PC-9 (cell line): Measurements from ENCODE around the gene METAP1. TPM values are rescaled to one million over a fixed set of nuclear protein-coding genes. Genes with fewer than 3 reads are reported as not detected.

Experiments
- BruUV-seq: library from RNA; stranded (reverse); fragments of 400-500 nt; replicated peaks from 2 replicates; lab custom pipeline; 2021; lab: Mats Ljungman, UMichigan
- CTCF ChIA-PET: fragments of 300-600 bp; sonication (Branson Sonifier 250); formaldehyde crosslinking; loops from one replicate; lab custom pipeline; 2022; ENCODE audit warnings: antibody characterized with exemption; lab: Charles Lee
- POLR2A ChIA-PET: fragments of 300-600 bp; sonication (Branson Sonifier 250); formaldehyde crosslinking; loops from one replicate; lab custom pipeline; 2022; ENCODE audit warnings: antibody characterized with exemption; ENCODE audit not compliant: unreplicated experiment; lab: Charles Lee
- DNase-seq, 2 experiments: peaks; one replicate each; pipeline versions ENCODE4 v3.0.0 to v3.0.0-alpha.2; 2015 to 2022; ENCODE audit warnings: mixed read lengths in 1 of 2
- H2AFZ ChIP-seq: fragments of 200-600 bp; sonication (generic); 2 replicates; pipeline ENCODE4 v1.8.1; 2017; ENCODE audit warnings: antibody characterized with exemption
- H3F3A ChIP-seq: fragments of 200-600 bp; sonication (generic); 2 replicates; pipeline ENCODE4 v1.8.1; 2017; ENCODE audit warnings: antibody characterized with exemption, mild to moderate bottlenecking, low read depth; ENCODE audit not compliant: insufficient read depth
- H3K27ac ChIP-seq: fragments of 200-600 bp; sonication (generic); 2 replicates; pipeline ENCODE4 v1.6.1; 2016; ENCODE audit warnings: mixed run types
- H3K27me3 ChIP-seq: fragments of 200-600 bp; sonication (generic); 2 replicates; pipeline ENCODE4 v1.6.1; 2016; ENCODE audit warnings: low read depth, mixed run types; ENCODE audit not compliant: insufficient read depth
- H3K36me3 ChIP-seq: fragments of 200-600 bp; sonication (generic); 2 replicates; pipeline ENCODE4 v1.6.1; 2016; ENCODE audit warnings: low read depth, mixed run types
- H3K4me1 ChIP-seq: fragments of 200-600 bp; sonication (generic); replicated peaks from 2 replicates; pipeline ENCODE4 v1.6.1; 2016; ENCODE audit warnings: mixed run types; ENCODE audit not compliant: insufficient read depth
- H3K4me2 ChIP-seq: fragments of 200-600 bp; sonication (generic); 2 replicates; pipeline ENCODE4 v1.6.1; 2017; ENCODE audit warnings: mixed run types
- H3K4me3 ChIP-seq: fragments of 200-600 bp; sonication (generic); 2 replicates; pipeline ENCODE4 v1.6.1; 2016; ENCODE audit warnings: mixed run types
- H3K79me2 ChIP-seq: fragments of 200-600 bp; sonication (generic); 2 replicates; pipeline ENCODE4 v1.6.1; 2017; ENCODE audit warnings: low read depth, mixed run types
- H3K9me2 ChIP-seq: fragments of 200-600 bp; sonication (generic); 2 replicates; pipeline ENCODE4 v1.8.1; 2017; ENCODE audit warnings: mild to moderate bottlenecking; ENCODE audit not compliant: insufficient read depth
- H3K9me3 ChIP-seq: fragments of 200-600 bp; sonication (generic); 2 replicates; pipeline ENCODE4 v1.8.1; 2016; ENCODE audit warnings: low read depth; ENCODE audit not compliant: insufficient read depth
- H4K20me1 ChIP-seq: fragments of 200-600 bp; sonication (generic); 2 replicates; pipeline ENCODE4 v1.8.1; 2017; ENCODE audit not compliant: insufficient read depth
- EZH2 ChIP-seq: fragments of 200-600 bp; sonication (generic); IDR thresholded peaks from 2 replicates; pipeline ENCODE4 v1.8.0; 2017; ENCODE audit warnings: antibody characterized with exemption, low read depth
- intact Hi-C: fragments of 100-400 bp; cut with micrococcal nuclease; formaldehyde crosslinking; loops from one replicate; pipeline ENCODE4 v1.10.0; 2022; ENCODE audit not compliant: unreplicated experiment
- total RNA-seq: library from RNA; stranded (reverse); gene quantifications from 2 replicates; pipeline ENCODE4 v1.2.3, GENCODE V29; 2021
- TF ChIP-seq, protein P1 (sequence below): fragments of 200-600 bp; sonication (generic); conservative IDR thresholded peaks from 2 replicates; pipeline ENCODE4 v1.6.1; 2017; ENCODE audit warnings: mixed run types, antibody characterized with exemption, mild to moderate bottlenecking, moderate library complexity

The METAP1 gene
- total RNA-seq, 1 experiment from 2014 or later: 42.0 TPM

DNA sequence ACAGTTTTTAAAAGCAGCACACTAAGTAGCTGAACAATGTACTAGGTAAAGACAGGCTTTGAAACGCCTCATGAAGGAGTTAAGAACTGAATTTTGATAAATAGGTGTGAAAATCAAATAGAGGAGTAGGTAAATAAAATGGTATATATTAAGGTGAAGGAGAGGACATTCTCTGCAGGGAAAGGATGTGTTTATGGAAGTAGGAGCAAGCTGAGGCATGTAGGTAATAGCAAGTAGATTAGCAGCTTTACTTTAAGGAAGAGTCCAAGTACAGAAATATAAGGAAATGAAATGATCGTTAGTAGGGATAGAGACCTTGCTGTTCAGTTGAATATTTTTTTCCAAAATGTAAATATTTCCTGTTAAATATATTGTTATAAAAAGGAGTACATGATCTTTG lies 12.5 kb downstream of the METAP1 start:
- H3K36me3 ChIP-seq: peaks cover 10% of the 10 kb centered on the region
- peaks cover 6% of the 10 kb centered on the region; the same call in 1 of the 2 replicates for H3K9me3 ChIP-seq
- no TSS peak for BruUV-seq
- H3K79me2 ChIP-seq: peaks cover 99% of the 10 kb centered on the region
- H3K4me3 ChIP-seq: no peak overlapping the region
- H3K4me2 ChIP-seq: no peak overlapping the region
- H3K9me2 ChIP-seq: no peaks in the 10 kb centered on the region
- intact Hi-C loops: no loop called here
- no peaks in the 10 kb centered on the region for H3K27me3 ChIP-seq
- H3K27ac ChIP-seq: no peak overlapping the region
- peaks cover 4% of the 10 kb centered on the region for H4K20me1 ChIP-seq
- no peaks in the 10 kb centered on the region for H3K4me1 ChIP-seq
- no peaks in the 10 kb centered on the region for H3F3A ChIP-seq
- no peak for TF ChIP-seq EZH2
- TF ChIP-seq, protein P1, sequence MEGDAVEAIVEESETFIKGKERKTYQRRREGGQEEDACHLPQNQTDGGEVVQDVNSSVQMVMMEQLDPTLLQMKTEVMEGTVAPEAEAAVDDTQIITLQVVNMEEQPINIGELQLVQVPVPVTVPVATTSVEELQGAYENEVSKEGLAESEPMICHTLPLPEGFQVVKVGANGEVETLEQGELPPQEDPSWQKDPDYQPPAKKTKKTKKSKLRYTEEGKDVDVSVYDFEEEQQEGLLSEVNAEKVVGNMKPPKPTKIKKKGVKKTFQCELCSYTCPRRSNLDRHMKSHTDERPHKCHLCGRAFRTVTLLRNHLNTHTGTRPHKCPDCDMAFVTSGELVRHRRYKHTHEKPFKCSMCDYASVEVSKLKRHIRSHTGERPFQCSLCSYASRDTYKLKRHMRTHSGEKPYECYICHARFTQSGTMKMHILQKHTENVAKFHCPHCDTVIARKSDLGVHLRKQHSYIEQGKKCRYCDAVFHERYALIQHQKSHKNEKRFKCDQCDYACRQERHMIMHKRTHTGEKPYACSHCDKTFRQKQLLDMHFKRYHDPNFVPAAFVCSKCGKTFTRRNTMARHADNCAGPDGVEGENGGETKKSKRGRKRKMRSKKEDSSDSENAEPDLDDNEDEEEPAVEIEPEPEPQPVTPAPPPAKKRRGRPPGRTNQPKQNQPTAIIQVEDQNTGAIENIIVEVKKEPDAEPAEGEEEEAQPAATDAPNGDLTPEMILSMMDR: no peak
- ChIA-PET POLR2A (no interaction called here), CTCF (no interaction called here)
- no peak overlapping the region for H2AFZ ChIP-seq
- no peak for DNase-seq

DNA sequence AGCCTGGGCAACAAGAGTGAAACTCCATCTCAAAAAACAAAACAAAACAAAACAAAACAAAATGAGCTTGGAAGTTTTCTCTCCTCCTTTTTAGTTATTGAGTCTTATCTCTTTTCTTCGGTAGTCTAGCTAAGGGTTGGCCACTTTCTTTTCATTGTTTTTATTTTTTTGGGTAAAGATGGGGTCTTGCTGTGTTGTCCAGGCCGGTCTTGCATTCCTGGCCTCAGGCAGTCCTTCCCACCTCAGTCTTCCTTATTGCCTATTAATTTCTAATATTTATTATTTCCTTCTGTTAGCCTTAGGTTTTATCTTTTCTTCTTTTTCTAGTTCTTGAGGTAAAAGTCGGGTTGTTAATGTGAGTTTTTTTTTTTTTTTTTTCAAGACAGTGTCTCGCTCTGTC lies 16.4 kb downstream of the METAP1 start:
- Histone ChIP-seq H4K20me1 (peaks cover 6% of the 10 kb centered on the region), H3K36me3 (peaks cover 10% of the 10 kb centered on the region)
- POLR2A ChIA-PET: no interaction called here

DNA sequence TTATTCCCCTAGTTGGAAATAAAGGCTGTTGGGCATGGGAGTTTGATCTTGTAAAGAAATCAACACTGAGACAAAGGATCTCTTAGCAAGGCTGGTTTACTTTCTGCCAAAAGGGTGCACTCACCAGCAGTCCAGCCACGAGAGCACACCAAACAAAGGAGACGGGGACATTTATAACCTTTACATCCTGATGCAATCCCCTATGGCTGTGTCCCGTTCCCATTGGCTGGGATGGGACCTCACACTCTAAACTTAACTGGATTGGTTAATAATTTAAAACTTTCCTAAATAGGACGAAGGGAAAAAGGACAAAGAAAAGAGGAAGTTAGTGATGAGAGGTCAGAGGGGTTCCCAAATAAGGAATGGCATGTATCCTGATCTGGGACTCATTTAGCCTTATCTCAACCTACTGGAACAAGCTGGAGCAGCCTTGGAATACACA lies 17.9 kb downstream of the METAP1 start:
- peaks cover 6% of the 10 kb centered on the region; the same call in 1 of the 2 replicates for H4K20me1 ChIP-seq

More for the DNA sequence above, 16.4 kb downstream of the METAP1 start:
- Histone ChIP-seq H3K79me2 (peaks cover 99% of the 10 kb centered on the region), H3K4me3 (no peak overlapping the region), H3K9me3 (peaks cover 6% of the 10 kb centered on the region; the same call in 1 of the 2 replicates), H3K27ac (no peak overlapping the region), H2AFZ (no peak overlapping the region), H3K9me2 (no peaks in the 10 kb centered on the region), H3K27me3 (no peaks in the 10 kb centered on the region), H3K4me2 (no peak overlapping the region), H3K4me1 (no peaks in the 10 kb centered on the region), H3F3A (no peaks in the 10 kb centered on the region)
- no TSS peak for BruUV-seq
- no peak for TF ChIP-seq EZH2
- TF ChIP-seq, protein P1: no peak
- CTCF ChIA-PET: no interaction called here
- intact Hi-C loops: no loop called here
- DNase-seq: no peak

More for the DNA sequence above, 17.9 kb downstream of the METAP1 start:
- Histone ChIP-seq H3K9me2 (no peaks in the 10 kb centered on the region), H3K9me3 (peaks cover 6% of the 10 kb centered on the region; the same call in 1 of the 2 replicates), H3K79me2 (peaks cover 97% of the 10 kb centered on the region), H3K27ac (no peak overlapping the region), H3K27me3 (no peaks in the 10 kb centered on the region), H3K4me1 (no peaks in the 10 kb centered on the region), H2AFZ (no peak overlapping the region), H3K36me3 (peaks cover 4% of the 10 kb centered on the region; the same call in 1 of the 2 replicates), H3K4me3 (no peak overlapping the region), H3F3A (no peaks in the 10 kb centered on the region), H3K4me2 (no peak overlapping the region)
- DNase-seq: no peak
- POLR2A ChIA-PET: no interaction called here
- TF ChIP-seq, protein P1: no peak
- TF ChIP-seq EZH2: no peak
- intact Hi-C loops: no loop called here
- CTCF ChIA-PET: no interaction called here
- no TSS peak for BruUV-seq
